C4-2B (cell line): ENCODE data around the gene DNAH6.

Source experiments
- CTCF ChIP-seq: fragments of 450-650 bp; conservative IDR thresholded peaks from 2 replicates; pipeline ENCODE4 v1.5.1; 2017; ENCODE audit warnings: mild to moderate bottlenecking
- ZFX ChIP-seq: fragments of 450-650 bp; IDR thresholded peaks from 2 replicates; pipeline ENCODE4 v1.6.1; 2017

GRCh38 chr2:84603911-84604310 is 87.6 kb downstream of the DNAH6 start:
- TF ChIP-seq CTCF = no peak
- TF ChIP-seq ZFX = no peak
